Measurements from ENCODE around the gene CDYL2. TPM values are rescaled to one million over a fixed set of nuclear protein-coding genes. Genes with fewer than 3 reads are reported as not detected.

Gene CDYL2
- total RNA-seq, 4 donors from 2014 or later, result 0.80 to 3.5 (median 2.3) TPM

- no peaks in the 10 kb centered on the region for H3K36me3 ChIP-seq
- in situ Hi-C loops (cut with MboI; ENCODE audit: low pct_ligation_motif_present in 1 of 4, low pct_unique_long_range_greater_than_20kb in 1 of 4, low sequenced_read_pairs in 3 of 4), result no loop called here
- TF ChIP-seq EP300 (IDR thresholded peaks at IDR 0.05; ENCODE audit: low read depth), result no peak
- no peak for TF ChIP-seq CTCF (IDR thresholded peaks at IDR 0.05)
- no peak for TF ChIP-seq POLR2A (IDR thresholded peaks at IDR 0.05)
- no peak for TF ChIP-seq POLR2AphosphoS5 (IDR thresholded peaks at IDR 0.05)
- 94% methylated on average over 1 of the region's 1 CpG; no CpG with 5 or more reads in 1 of the 2 donors for WGBS, 2 donors (ENCODE audit: low coverage in 1 of 2)
- DNase-seq, result no peak
- intact Hi-C loops (cut with DNase I; ENCODE audit: low total_unique reads), result no loop called here
- no peak overlapping the region for H3K27ac ChIP-seq
- no peaks in the 10 kb centered on the region for H3K27me3 ChIP-seq
- H3K4me3 ChIP-seq, result no peak overlapping the region
- H3K9me3 ChIP-seq, result peaks cover 0 to 8% of the 10 kb centered on the region in 2 donors
- H3K4me1 ChIP-seq, result no peaks in the 10 kb centered on the region
Measured at GRCh38 chr16:80663078-80663477, 141.3 kb downstream of the CDYL2 start.

- DNase-seq, result no peak
- intact Hi-C loops (cut with DNase I; ENCODE audit: low total_unique reads), result no loop called here
- no peak overlapping the region for H3K4me3 ChIP-seq
- no peaks in the 10 kb centered on the region for H3K27me3 ChIP-seq
- no peaks in the 10 kb centered on the region for H3K36me3 ChIP-seq
- in situ Hi-C loops (cut with MboI; ENCODE audit: low pct_ligation_motif_present in 1 of 4, low pct_unique_long_range_greater_than_20kb in 1 of 4, low sequenced_read_pairs in 3 of 4), result no loop called here
- H3K9me3 ChIP-seq, result peaks cover 0 to 8% of the 10 kb centered on the region in 2 donors
- TF ChIP-seq EP300 (IDR thresholded peaks at IDR 0.05; ENCODE audit: low read depth) (no peak), POLR2AphosphoS5 (IDR thresholded peaks at IDR 0.05) (no peak), CTCF (IDR thresholded peaks at IDR 0.05) (no peak)
- no peak overlapping the region for H3K27ac ChIP-seq
- WGBS, 2 donors (ENCODE audit: low coverage in 1 of 2), result 86 to 100% methylated on average over 1 of the region's 1 CpG
- no peaks in the 10 kb centered on the region for H3K4me1 ChIP-seq
Measured at GRCh38 chr16:80659865-80660264, 144.5 kb downstream of the CDYL2 start.

- H3K4me1 ChIP-seq, result no peaks in the 10 kb centered on the region
- H3K4me3 ChIP-seq, result peak overlapping the region in 1 of 4 donors; percentile 16
- peaks cover 0 to 8% of the 10 kb centered on the region in 2 donors for H3K9me3 ChIP-seq
- 52 to 57% methylated on average over 8 of the region's 8 CpGs for WGBS, 2 donors (ENCODE audit: low coverage in 1 of 2)
- no peak for DNase-seq
- H3K36me3 ChIP-seq, result no peaks in the 10 kb centered on the region
- intact Hi-C loops (cut with DNase I; ENCODE audit: low total_unique reads), result no loop called here
- no peaks in the 10 kb centered on the region for H3K27me3 ChIP-seq
- in situ Hi-C loops (cut with MboI; ENCODE audit: low pct_ligation_motif_present in 1 of 4, low pct_unique_long_range_greater_than_20kb in 1 of 4, low sequenced_read_pairs in 3 of 4), result no loop called here
- H3K27ac ChIP-seq, result peak overlapping the region in 1 of 4 donors; percentile 29
- TF ChIP-seq POLR2AphosphoS5 (IDR thresholded peaks at IDR 0.05) (no peak), CTCF (IDR thresholded peaks at IDR 0.05) (no peak), POLR2A (IDR thresholded peaks at IDR 0.05) (no peak), EP300 (IDR thresholded peaks at IDR 0.05; ENCODE audit: low read depth) (no peak)
Measured at GRCh38 chr16:80656711-80657150, 147.7 kb downstream of the CDYL2 start.

GRCh38 chr16:80656161-80656560 is 148.2 kb downstream of the CDYL2 start:
- intact Hi-C loops (cut with DNase I; ENCODE audit: low total_unique reads) (no loop called here), in situ Hi-C loops (cut with MboI; ENCODE audit: low pct_ligation_motif_present in 1 of 4, low pct_unique_long_range_greater_than_20kb in 1 of 4, low sequenced_read_pairs in 3 of 4) (no loop called here)
- WGBS, 2 donors (ENCODE audit: low coverage in 1 of 2), result 76% methylated on average over 4 of the region's 4 CpGs; no CpG with 5 or more reads in 1 of the 2 donors

More at GRCh38 chr16:80656161-80656560, 148.2 kb downstream of the CDYL2 start:
- DNase-seq, result no peak
- Histone ChIP-seq H3K36me3 (no peaks in the 10 kb centered on the region), H3K27me3 (no peaks in the 10 kb centered on the region), H3K27ac (peak overlapping the region in 1 of 4 donors; percentile 29), H3K9me3 (peaks cover 0 to 8% of the 10 kb centered on the region in 2 donors), H3K4me3 (no peak overlapping the region), H3K4me1 (no peaks in the 10 kb centered on the region)
- TF ChIP-seq POLR2A (IDR thresholded peaks at IDR 0.05) (no peak), POLR2AphosphoS5 (IDR thresholded peaks at IDR 0.05) (no peak), EP300 (IDR thresholded peaks at IDR 0.05; ENCODE audit: low read depth) (no peak), CTCF (IDR thresholded peaks at IDR 0.05) (no peak)
